Neural progenitor cell (in vitro differentiated cells): ENCODE data around the gene LATS2.

Source experiments
- EZH2 ChIP-seq: fragments of 200-600 bp; sonication (generic); IDR thresholded peaks from 2 replicates; pipeline ENCODE4 v1.6.1; 2017; ENCODE audit warnings: antibody characterized with exemption, mild to moderate bottlenecking, moderate library complexity
- TF ChIP-seq, protein P1 (sequence below): fragments of 200-600 bp; sonication (generic); IDR thresholded peaks from 2 replicates; pipeline ENCODE4 v1.5.1; 2017; ENCODE audit warnings: antibody characterized with exemption, mild to moderate bottlenecking

DNA sequence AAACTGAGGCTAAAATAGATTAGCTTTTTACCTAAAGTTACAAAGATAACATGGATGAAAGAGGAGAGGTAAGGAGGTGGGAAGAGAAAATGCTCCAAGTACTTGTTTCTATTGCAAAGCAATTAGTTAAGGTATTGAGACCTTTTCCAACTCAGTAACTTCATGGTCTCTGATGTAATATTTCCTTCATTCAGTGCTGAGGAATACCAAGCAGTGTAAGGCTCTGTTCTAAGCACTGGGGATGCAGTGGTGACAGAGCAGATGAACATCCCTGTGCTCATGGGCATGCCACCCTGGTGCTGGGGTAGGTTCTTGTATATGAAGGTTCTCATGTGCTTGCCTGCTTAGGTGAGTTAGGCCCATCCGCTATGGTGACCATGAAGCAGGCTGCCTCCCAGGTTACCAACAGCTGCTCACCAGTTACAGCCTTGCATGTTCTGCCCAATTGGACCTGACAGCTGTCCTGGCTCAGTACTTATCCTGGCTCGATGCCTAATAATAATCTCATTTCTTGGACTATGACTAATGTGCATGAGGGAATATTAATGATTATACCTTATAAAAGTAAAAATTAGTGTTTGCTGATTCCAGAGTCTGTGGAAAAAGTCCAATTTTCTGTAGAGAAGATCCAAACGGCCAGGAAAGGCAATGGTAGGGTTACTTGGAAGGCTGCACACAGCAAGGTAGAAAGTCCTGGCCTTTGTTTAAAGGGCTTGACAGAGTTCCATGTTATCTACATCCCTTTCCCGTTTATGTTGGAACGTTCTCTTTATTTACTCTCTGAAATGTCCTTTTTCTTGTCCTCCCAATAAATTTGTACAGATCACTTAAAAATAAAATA lies 48.3 kb downstream of the LATS2 start:
- TF ChIP-seq, protein P1, sequence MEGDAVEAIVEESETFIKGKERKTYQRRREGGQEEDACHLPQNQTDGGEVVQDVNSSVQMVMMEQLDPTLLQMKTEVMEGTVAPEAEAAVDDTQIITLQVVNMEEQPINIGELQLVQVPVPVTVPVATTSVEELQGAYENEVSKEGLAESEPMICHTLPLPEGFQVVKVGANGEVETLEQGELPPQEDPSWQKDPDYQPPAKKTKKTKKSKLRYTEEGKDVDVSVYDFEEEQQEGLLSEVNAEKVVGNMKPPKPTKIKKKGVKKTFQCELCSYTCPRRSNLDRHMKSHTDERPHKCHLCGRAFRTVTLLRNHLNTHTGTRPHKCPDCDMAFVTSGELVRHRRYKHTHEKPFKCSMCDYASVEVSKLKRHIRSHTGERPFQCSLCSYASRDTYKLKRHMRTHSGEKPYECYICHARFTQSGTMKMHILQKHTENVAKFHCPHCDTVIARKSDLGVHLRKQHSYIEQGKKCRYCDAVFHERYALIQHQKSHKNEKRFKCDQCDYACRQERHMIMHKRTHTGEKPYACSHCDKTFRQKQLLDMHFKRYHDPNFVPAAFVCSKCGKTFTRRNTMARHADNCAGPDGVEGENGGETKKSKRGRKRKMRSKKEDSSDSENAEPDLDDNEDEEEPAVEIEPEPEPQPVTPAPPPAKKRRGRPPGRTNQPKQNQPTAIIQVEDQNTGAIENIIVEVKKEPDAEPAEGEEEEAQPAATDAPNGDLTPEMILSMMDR: no peak
- TF ChIP-seq EZH2: no peak
